Measurements from ENCODE around the gene UST. TPM values are rescaled to one million over a fixed set of nuclear protein-coding genes. Genes with fewer than 3 reads are reported as not detected.

UST gene
- total RNA-seq, 2 donors from 2014 or later = 1.1 to 2.7 TPM

GRCh38 chr6:148934539-148934938 is 187.7 kb downstream of the UST start:
- Histone ChIP-seq H3K27ac (no peak overlapping the region), H3K27me3 (no peaks in the 10 kb centered on the region), H3K4me1 (no peaks in the 10 kb centered on the region), H3K4me3 (no peak overlapping the region), H3K9me3 (no peaks in the 10 kb centered on the region), H3K36me3 (no peaks in the 10 kb centered on the region), H3K9ac (ENCODE audit: low read depth in 2 of 2, low read length in 2 of 2) (no peak overlapping the region)
- peak; percentile 21 for DNase-seq
- TF ChIP-seq CTCF (IDR thresholded peaks at IDR 0.05) = no peak
- intact Hi-C loops (cut with DNase I) = no loop called here

- H3K4me3 ChIP-seq = no peak overlapping the region
- H3K9me3 ChIP-seq = no peaks in the 10 kb centered on the region
- no peak for DNase-seq
- H3K4me1 ChIP-seq = no peaks in the 10 kb centered on the region
- H3K36me3 ChIP-seq = no peaks in the 10 kb centered on the region
- intact Hi-C loops (cut with DNase I) = no loop called here
- no peaks in the 10 kb centered on the region for H3K27me3 ChIP-seq
- H3K27ac ChIP-seq = no peak overlapping the region
- no peak overlapping the region for H3K9ac ChIP-seq (ENCODE audit: low read depth in 2 of 2, low read length in 2 of 2)
- no peak for TF ChIP-seq CTCF (IDR thresholded peaks at IDR 0.05)
These were observed 188.1 kb downstream of the UST start for GRCh38 chr6:148934961-148935360.

- no peak for TF ChIP-seq CTCF (IDR thresholded peaks at IDR 0.05)
- Histone ChIP-seq H3K9me3 (no peaks in the 10 kb centered on the region), H3K4me3 (no peak overlapping the region), H3K27ac (no peak overlapping the region), H3K4me1 (no peaks in the 10 kb centered on the region), H3K9ac (ENCODE audit: low read depth in 2 of 2, low read length in 2 of 2) (no peak overlapping the region), H3K36me3 (no peaks in the 10 kb centered on the region), H3K27me3 (no peaks in the 10 kb centered on the region)
- intact Hi-C loops (cut with DNase I) = no loop called here
- DNase-seq = no peak
These were observed 189.0 kb downstream of the UST start for GRCh38 chr6:148935705-148936435.

GRCh38 chr6:148943451-148943850 is 196.6 kb downstream of the UST start:
- Histone ChIP-seq H3K27ac (no peak overlapping the region), H3K4me1 (no peaks in the 10 kb centered on the region), H3K36me3 (no peaks in the 10 kb centered on the region), H3K4me3 (no peak overlapping the region), H3K9ac (ENCODE audit: low read depth in 2 of 2, low read length in 2 of 2) (no peak overlapping the region), H3K9me3 (no peaks in the 10 kb centered on the region), H3K27me3 (no peaks in the 10 kb centered on the region)
- no peak for DNase-seq
- no peak for TF ChIP-seq CTCF (IDR thresholded peaks at IDR 0.05)
- intact Hi-C loops (cut with DNase I) = loop anchor here (10.0 kb wide), 1 partner anchor 199 kb away; the partner anchor contains the start of gene UST

- H3K4me1 ChIP-seq = no peaks in the 10 kb centered on the region
- no peak overlapping the region for H3K9ac ChIP-seq (ENCODE audit: low read depth in 2 of 2, low read length in 2 of 2)
- no peaks in the 10 kb centered on the region for H3K9me3 ChIP-seq
- no peak for DNase-seq
- no peak overlapping the region for H3K4me3 ChIP-seq
- no peaks in the 10 kb centered on the region for H3K36me3 ChIP-seq
- intact Hi-C loops (cut with DNase I) = loop anchor here (5.0 to 10.0 kb wide), 3 partner anchors 200 to 387 kb away; partner anchors contain the start of gene UST
- H3K27ac ChIP-seq = no peak overlapping the region
- TF ChIP-seq CTCF (IDR thresholded peaks at IDR 0.05) = no peak
- no peaks in the 10 kb centered on the region for H3K27me3 ChIP-seq
These were observed 197.8 kb downstream of the UST start for GRCh38 chr6:148944608-148945007.
